ENCODE results near the gene CSRP3. TPM values are rescaled to one million over a fixed set of nuclear protein-coding genes. Genes with fewer than 3 reads are reported as not detected.

The CSRP3 gene
- total and polyA plus RNA-seq, 9 of the 15 experiments (the other 6 are each of a cell fraction or from before 2014, with no cell fraction given), result 0.14 TPM; not detected in 8

DNA sequence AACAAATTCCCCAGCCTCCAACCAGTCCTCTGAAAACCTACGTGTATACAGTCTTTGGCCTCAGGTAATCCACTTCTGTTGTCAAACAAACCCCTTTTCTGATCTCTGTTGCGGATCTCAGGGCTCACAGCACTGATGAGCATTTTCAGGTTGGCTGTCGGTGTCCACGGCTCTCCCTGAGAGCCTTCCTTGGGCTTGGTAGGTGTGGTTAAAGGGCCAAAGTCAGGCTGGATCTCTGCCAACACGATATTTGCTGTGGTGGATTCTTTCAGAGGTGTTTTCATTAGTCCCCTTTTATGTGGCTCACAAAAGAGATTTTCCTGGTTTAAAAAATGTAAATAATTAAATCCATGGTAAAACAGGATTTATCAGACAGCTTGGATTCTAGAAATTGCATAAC, 36.0 kb upstream of the CSRP3 start:
- Histone ChIP-seq H4K20me1 (replicated peaks; ENCODE audit: control insufficient read depth, insufficient read depth, low read length) (no peaks in the 10 kb centered on the region), H2AFZ (ENCODE audit: low read depth, low read length) (no peak overlapping the region), H3K9me3 (replicated peaks; ENCODE audit: control insufficient read depth, insufficient read depth, low read depth, low read length) (no peaks in the 10 kb centered on the region), H3K79me2 (ENCODE audit: control insufficient read depth, insufficient read depth, low read length) (peaks cover 31% of the 10 kb centered on the region), H3K9me1 (ENCODE audit: control insufficient read depth, insufficient read depth, low read length) (no peaks in the 10 kb centered on the region), H3K4me3 (no peak overlapping the region), H3K4me2 (ENCODE audit: insufficient read depth, low read length) (no peak overlapping the region), H3K4me1 (replicated peaks in 1 of 2; ENCODE audit: control insufficient read depth in 2 of 2, insufficient read depth in 2 of 2, low read length in 2 of 2) (peaks cover 8 to 13% of the 10 kb centered on the region in 2 experiments; a peak in 3 of 5 replicates), H3K36me3 (ENCODE audit: control insufficient read depth, insufficient read depth, low read length) (peaks cover 61% of the 10 kb centered on the region), H3K27me3 (ENCODE audit: control insufficient read depth in 2 of 2, insufficient read depth in 2 of 2, low read length in 2 of 2) (no peaks in the 10 kb centered on the region), H3K9ac (ENCODE audit: insufficient read depth in 1 of 2, low read depth in 2 of 2, low read length in 2 of 2) (no peak overlapping the region), H3K27ac (ENCODE audit: extremely low read depth, low read depth, low read length) (no peak overlapping the region)
- in situ Hi-C loops (cut with MboI) (no loop called here), intact Hi-C loops (cut with micrococcal nuclease) (no loop called here)
- ATAC-seq (no peak), FAIRE-seq (no peak), DNase-seq (ENCODE audit: extremely low read depth in 1 of 4, low spot score in 3 of 4) (no peak)
- ChIA-PET POLR2A (interaction anchor here (1.0 to 1.8 kb wide), 2 partner anchors 13 to 20 kb away, joined by 3 to 7 read pairs; no protein-coding TSS in a partner anchor), CTCF (ENCODE audit: low intra/inter-chr PET ratio) (no interaction called here)
- WGBS (ENCODE audit: insufficient coverage, low coverage, missing lambda C conversion rate), result 83% methylated on average over 5 of the region's 5 CpGs
- no TSS peak for BruUV-seq (replicated peaks)
- TF ChIP-seq, protein P1, sequence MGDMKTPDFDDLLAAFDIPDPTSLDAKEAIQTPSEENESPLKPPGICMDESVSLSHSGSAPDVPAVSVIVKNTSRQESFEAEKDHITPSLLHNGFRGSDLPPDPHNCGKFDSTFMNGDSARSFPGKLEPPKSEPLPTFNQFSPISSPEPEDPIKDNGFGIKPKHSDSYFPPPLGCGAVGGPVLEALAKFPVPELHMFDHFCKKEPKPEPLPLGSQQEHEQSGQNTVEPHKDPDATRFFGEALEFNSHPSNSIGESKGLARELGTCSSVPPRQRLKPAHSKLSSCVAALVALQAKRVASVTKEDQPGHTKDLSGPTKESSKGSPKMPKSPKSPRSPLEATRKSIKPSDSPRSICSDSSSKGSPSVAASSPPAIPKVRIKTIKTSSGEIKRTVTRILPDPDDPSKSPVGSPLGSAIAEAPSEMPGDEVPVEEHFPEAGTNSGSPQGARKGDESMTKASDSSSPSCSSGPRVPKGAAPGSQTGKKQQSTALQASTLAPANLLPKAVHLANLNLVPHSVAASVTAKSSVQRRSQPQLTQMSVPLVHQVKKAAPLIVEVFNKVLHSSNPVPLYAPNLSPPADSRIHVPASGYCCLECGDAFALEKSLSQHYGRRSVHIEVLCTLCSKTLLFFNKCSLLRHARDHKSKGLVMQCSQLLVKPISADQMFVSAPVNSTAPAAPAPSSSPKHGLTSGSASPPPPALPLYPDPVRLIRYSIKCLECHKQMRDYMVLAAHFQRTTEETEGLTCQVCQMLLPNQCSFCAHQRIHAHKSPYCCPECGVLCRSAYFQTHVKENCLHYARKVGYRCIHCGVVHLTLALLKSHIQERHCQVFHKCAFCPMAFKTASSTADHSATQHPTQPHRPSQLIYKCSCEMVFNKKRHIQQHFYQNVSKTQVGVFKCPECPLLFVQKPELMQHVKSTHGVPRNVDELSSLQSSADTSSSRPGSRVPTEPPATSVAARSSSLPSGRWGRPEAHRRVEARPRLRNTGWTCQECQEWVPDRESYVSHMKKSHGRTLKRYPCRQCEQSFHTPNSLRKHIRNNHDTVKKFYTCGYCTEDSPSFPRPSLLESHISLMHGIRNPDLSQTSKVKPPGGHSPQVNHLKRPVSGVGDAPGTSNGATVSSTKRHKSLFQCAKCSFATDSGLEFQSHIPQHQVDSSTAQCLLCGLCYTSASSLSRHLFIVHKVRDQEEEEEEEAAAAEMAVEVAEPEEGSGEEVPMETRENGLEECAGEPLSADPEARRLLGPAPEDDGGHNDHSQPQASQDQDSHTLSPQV (IDR thresholded peaks at IDR 0.05), result 0 out of 2 replicates have a peak, but pooled peaks have one; percentile 6
- TF ChIP-seq, protein P2, sequence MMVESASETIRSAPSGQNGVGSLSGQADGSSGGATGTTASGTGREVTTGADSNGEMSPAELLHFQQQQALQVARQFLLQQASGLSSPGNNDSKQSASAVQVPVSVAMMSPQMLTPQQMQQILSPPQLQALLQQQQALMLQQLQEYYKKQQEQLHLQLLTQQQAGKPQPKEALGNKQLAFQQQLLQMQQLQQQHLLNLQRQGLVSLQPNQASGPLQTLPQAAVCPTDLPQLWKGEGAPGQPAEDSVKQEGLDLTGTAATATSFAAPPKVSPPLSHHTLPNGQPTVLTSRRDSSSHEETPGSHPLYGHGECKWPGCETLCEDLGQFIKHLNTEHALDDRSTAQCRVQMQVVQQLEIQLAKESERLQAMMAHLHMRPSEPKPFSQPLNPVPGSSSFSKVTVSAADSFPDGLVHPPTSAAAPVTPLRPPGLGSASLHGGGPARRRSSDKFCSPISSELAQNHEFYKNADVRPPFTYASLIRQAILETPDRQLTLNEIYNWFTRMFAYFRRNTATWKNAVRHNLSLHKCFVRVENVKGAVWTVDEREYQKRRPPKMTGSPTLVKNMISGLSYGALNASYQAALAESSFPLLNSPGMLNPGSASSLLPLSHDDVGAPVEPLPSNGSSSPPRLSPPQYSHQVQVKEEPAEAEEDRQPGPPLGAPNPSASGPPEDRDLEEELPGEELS (CRISPR knock-in tag; IDR thresholded peaks at IDR 0.05; ENCODE audit: borderline replicate concordance), result no peak
- TF ChIP-seq ZNF23 (CRISPR knock-in tag; IDR thresholded peaks at IDR 0.05) (no peak), ZNF586 (CRISPR knock-in tag; conservative IDR thresholded peaks at IDR 0.05) (no peak), NFIC (IDR thresholded peaks at IDR 0.05) (peak; percentile 44; the same call in 1 of the 2 replicates), NR2C2 (CRISPR knock-in tag; IDR thresholded peaks at IDR 0.05) (no peak), NR2C2 (tag; IDR thresholded peaks at IDR 0.05) (no peak), NFYB (IDR thresholded peaks at IDR 0.05; ENCODE audit: extremely low read depth, insufficient read length) (no peak), MED1 (CRISPR knock-in tag; IDR thresholded peaks at IDR 0.05; ENCODE audit: borderline replicate concordance) (no peak)
